ENCODE results near the gene STRAP. TPM values are rescaled to one million over a fixed set of nuclear protein-coding genes. Genes with fewer than 3 reads are reported as not detected.
"Not testable (repeated sequence)": the region's sequence is repeated elsewhere in the genome, so short reads cannot be mapped to it uniquely, and the experiment has no call there.

The STRAP gene
- total RNA-seq, 4 donors from 2014 or later, result 84.9 to 100 (median 93.3) TPM

DNA sequence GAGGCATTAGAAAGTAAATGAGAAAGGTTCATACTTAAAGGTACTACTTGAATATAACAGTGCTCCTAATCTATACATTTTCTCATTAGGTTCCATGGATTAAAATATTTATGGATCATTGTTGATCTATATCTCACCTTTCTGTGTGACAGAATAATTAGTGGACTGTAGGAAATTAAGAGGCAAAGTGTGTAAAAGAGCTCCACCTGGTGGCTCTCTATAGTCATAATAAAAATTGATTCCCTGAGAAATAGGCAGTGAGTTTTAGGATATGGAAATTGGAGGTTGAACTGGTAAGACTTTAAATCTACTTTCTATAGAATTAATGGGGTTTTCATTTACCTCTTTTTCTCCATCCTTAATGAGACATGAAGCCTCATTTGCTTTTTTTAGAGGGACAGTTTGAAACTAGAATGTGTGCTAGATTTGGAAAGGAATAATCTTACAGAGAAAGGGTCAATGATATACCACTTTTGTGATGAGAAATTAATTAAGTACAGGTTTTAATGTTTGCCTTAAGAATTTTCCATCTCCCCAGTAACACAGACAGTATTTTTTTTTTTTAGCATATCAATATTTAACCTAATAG lies 17.2 kb downstream of the STRAP start:
- no peak for DNase-seq
- Histone ChIP-seq H3K4me3 (replicated peaks in 1 of 3) (no peak overlapping the region), H3K36me3 (peaks cover 25 to 42% of the 10 kb centered on the region in 2 donors), H3K9me3 (no peaks in the 10 kb centered on the region), H3K4me1 (no peaks in the 10 kb centered on the region), H3K27me3 (no peaks in the 10 kb centered on the region), H3K27ac (no peak overlapping the region)
- intact Hi-C loops (cut with DNase I), result no loop called here
- no peak for TF ChIP-seq POLR2A (IDR thresholded peaks at IDR 0.05)
- TF ChIP-seq, protein P1, sequence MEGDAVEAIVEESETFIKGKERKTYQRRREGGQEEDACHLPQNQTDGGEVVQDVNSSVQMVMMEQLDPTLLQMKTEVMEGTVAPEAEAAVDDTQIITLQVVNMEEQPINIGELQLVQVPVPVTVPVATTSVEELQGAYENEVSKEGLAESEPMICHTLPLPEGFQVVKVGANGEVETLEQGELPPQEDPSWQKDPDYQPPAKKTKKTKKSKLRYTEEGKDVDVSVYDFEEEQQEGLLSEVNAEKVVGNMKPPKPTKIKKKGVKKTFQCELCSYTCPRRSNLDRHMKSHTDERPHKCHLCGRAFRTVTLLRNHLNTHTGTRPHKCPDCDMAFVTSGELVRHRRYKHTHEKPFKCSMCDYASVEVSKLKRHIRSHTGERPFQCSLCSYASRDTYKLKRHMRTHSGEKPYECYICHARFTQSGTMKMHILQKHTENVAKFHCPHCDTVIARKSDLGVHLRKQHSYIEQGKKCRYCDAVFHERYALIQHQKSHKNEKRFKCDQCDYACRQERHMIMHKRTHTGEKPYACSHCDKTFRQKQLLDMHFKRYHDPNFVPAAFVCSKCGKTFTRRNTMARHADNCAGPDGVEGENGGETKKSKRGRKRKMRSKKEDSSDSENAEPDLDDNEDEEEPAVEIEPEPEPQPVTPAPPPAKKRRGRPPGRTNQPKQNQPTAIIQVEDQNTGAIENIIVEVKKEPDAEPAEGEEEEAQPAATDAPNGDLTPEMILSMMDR (IDR thresholded peaks at IDR 0.05), result peak in 5 of 6 experiments; percentile 12 to 66 (median 49)

DNA sequence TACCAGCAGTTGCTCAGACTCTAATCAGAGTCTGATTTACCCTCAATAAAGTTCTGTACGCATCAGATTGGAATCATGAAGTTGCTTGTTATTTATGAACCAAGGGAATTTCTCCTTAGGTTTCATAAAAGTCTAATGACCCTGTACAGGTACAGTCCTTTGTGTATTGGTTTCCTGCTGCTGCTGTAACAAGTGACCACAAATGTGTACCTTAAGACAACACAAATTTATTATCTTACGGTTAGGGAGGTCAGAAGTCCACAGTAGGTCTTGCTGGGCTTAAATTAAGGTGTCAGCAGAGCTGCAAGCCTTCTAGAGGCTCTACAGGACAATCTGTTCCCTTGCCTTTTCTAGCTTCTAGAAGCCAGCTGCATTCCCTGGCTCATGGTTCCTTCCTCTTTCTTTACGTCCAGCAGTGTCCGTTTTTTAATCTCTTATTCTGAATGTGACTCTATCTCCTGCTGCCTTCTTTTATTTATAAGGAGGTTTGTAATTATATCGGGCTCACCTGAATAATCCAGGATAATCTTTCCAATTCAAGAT lies 22.3 kb downstream of the STRAP start:
- 92 to 93% methylated on average over 5 of the region's 5 CpGs for WGBS, 2 donors
- Histone ChIP-seq H3K4me3 (replicated peaks in 1 of 3) (no peak overlapping the region), H3K36me3 (peaks cover 26 to 34% of the 10 kb centered on the region in 2 donors), H3K9me3 (no peaks in the 10 kb centered on the region), H3K27me3 (no peaks in the 10 kb centered on the region), H3K4me1 (no peaks in the 10 kb centered on the region), H3K27ac (no peak overlapping the region)
- TF ChIP-seq POLR2A (IDR thresholded peaks at IDR 0.05), result no peak
- TF ChIP-seq, protein P1 (IDR thresholded peaks at IDR 0.05), result no peak
- intact Hi-C loops (cut with DNase I), result no loop called here
- no peak for DNase-seq

DNA sequence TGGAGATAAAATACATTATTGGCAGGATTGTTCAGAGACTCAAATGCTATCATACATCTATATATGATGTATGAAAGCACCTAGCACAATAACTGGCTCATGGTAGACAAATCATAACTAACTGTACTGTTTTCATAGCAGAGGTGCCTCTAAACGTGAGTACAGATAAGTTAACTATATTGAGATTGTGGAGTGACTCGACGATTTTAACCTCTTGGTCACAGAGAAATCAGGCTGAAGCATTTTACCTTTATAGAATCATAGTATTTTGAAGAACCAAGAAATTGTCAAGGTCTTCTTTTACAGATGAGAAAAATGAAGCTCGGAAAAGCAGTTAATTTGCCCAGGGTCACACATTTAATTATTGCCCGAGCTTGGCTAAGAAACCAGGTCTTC lies 28.3 kb downstream of the STRAP start:
- TF ChIP-seq, protein P1 (IDR thresholded peaks at IDR 0.05), result no peak
- TF ChIP-seq POLR2A (IDR thresholded peaks at IDR 0.05), result no peak
- Histone ChIP-seq H3K4me3 (replicated peaks in 1 of 3) (no peak overlapping the region), H3K27me3 (no peaks in the 10 kb centered on the region), H3K27ac (peak overlapping the region; percentile 62 to 90 (median 88)), H3K9me3 (no peaks in the 10 kb centered on the region), H3K36me3 (peaks cover 6% of the 10 kb centered on the region in 2 donors), H3K4me1 (peaks cover 13 to 16% of the 10 kb centered on the region in 2 donors)
- no peak for DNase-seq
- 76 to 81% methylated on average over 5 of the region's 5 CpGs for WGBS, 2 donors
- intact Hi-C loops (cut with DNase I), result no loop called here

DNA sequence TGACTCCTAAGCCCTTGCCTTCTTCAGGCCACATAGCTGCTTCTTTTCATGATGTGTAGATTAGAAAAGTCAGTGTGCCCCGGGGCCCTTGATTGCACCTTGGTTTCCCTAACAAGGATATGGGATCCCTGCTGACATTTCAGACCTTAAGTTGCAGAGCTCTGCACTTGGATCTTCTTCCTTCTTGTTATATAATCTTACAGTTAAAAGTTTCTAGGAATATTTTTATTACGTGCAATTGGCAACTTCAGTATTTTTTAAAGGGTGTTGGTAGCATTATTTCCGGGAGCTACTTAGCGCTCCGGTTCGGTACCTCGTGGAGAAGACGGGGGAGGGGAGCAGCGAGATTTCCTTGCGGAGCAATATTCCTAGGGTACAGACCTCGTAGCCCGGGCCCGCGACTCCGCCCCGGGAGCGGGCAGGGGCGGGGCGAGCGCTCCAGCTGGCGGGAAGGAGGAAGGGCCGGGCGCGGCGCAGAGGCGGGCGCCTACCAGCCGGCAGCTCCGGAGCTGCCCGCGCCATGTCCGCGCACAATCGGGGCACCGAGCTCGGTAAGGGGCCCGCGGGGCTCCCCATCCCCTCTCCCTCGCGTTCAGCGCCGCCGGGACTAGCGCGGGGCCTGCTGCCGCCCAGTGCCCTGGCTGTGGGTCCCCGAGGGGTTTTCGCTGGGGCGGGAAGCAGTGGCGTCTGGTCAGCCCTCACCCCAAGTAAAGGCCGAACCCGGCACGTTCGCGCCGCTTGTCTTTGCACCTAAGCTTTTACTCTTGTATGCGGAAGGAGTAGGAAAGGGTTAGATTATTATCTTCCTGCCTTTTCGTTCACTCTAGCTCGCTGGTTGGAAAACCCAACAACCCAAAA lies 28.9 kb downstream of the STRAP start, which contains the start of gene DERA:
TSS of gene DERA (plus strand) at position 469 of the 858 bp plus-strand sequence. CDS start at position 521, 52 bp downstream.
- Histone ChIP-seq H3K4me3 (replicated peaks in 1 of 3) (peak within 1 kb of the TSS; percentile 8 to 69 (median 47)), H3K4me1 (peaks cover 13 to 16% of the 10 kb centered on the region in 2 donors), H3K27me3 (no peaks in the 10 kb centered on the region), H3K36me3 (peaks cover 6% of the 10 kb centered on the region in 2 donors), H3K9me3 (no peaks in the 10 kb centered on the region), H3K27ac (peak within 1 kb of the TSS; percentile 62 to 90 (median 88))
- peak; percentile 86 to 87 for DNase-seq
- TF ChIP-seq, protein P1 (IDR thresholded peaks at IDR 0.05), result peak in 1 of 6 experiments; percentile 17
- peak; percentile 47 to 94 for TF ChIP-seq POLR2A (IDR thresholded peaks at IDR 0.05)
- 0 to 1% methylated on average over 21 to 36 of the region's 59 CpGs for WGBS, 2 donors
- intact Hi-C loops (cut with DNase I), result no loop called here

DNA sequence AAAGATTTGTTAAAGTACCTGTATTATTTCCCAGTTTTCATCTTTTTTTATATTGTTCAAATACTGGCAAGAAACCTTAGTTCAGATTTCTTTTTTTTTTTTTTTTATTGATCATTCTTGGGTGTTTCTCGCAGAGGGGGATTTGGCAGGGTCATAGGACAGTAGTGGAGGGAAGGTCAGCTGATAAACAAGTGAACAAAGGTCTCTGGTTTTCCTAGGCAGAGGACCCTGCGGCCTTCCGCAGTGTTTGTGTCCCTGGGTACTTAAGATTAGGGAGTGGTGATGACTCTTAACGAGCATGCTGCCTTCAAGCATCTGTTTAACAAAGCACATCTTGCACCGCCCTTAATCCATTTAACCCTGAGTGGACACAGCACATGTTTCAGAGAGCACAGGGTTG lies 29.7 kb downstream of the STRAP start:
- Histone ChIP-seq H3K27ac (peak overlapping the region; percentile 62 to 90 (median 88)), H3K4me3 (replicated peaks in 1 of 3) (peak overlapping the region in 2 of 3 donors; percentile 47 to 69), H3K4me1 (peaks cover 13 to 16% of the 10 kb centered on the region in 2 donors)
- 1 to 16% methylated on average over 5 of the region's 5 CpGs for WGBS, 2 donors
- DNase-seq; H3K36me3 ChIP-seq; intact Hi-C loops (cut with DNase I); H3K27me3 ChIP-seq; H3K9me3 ChIP-seq: not testable (repeated sequence)

DNA sequence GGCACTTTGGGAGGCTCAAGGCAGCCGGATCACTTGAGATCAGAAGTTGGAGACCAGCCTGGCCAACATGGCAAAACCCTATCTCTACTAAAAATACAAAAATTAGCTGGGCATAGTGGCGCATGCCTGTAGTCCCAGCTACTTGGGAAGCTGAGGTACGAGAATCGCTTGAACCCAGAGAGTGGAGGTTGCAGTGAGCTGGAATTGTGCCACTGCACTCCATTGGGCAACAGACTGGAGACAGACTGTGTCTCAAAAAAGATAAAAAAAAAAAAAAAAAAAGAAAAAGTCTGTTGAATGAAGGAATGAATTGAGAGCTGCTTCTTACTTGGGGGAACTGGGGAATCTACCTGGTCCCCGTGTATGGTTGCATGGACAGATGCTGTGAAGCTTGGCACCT lies 31.9 kb downstream of the STRAP start:
- H3K27ac ChIP-seq; H3K27me3 ChIP-seq; H3K36me3 ChIP-seq; H3K4me3 ChIP-seq (replicated peaks in 1 of 3); intact Hi-C loops (cut with DNase I); H3K9me3 ChIP-seq: not testable (repeated sequence)
- H3K4me1 ChIP-seq, result peaks cover 13 to 16% of the 10 kb centered on the region in 2 donors
- DNase-seq, result peak; percentile 59 to 66
- 34 to 55% methylated on average over 5 of the region's 5 CpGs for WGBS, 2 donors
